DOHH2 (cell line): Measurements from ENCODE around the gene KRT82.

Experiments used
- H3F3A ChIP-seq: fragments of 200-600 bp; sonication (generic), shearing (Covaris generic); 2 replicates; pipeline ENCODE4 v1.6.0; 2016; ENCODE audit warnings: antibody characterized with exemption, mild to moderate bottlenecking; ENCODE audit not compliant: control insufficient read depth, insufficient read depth
- H3K27ac ChIP-seq: fragments of 200-600 bp; sonication (generic); 2 replicates; pipeline ENCODE4 v1.5.1; 2014; ENCODE audit warnings: low read depth, mild to moderate bottlenecking, low read length, moderate library complexity
- H3K27me3 ChIP-seq: fragments of 200-600 bp; sonication (generic); 2 replicates; pipeline ENCODE4 v1.6.1; 2014; ENCODE audit warnings: mild to moderate bottlenecking, low read length, mixed read lengths; ENCODE audit not compliant: control insufficient read depth
- H3K36me3 ChIP-seq: fragments of 200-600 bp; sonication (generic); 2 replicates; pipeline ENCODE4 v1.6.1; 2014; ENCODE audit warnings: mild to moderate bottlenecking, low read length, moderate library complexity, mixed read lengths; ENCODE audit not compliant: control insufficient read depth
- H3K4me1 ChIP-seq: fragments of 200-600 bp; sonication (generic); 2 replicates; pipeline ENCODE4 v1.6.1; 2014; ENCODE audit warnings: mild to moderate bottlenecking, low read length, mixed read lengths; ENCODE audit not compliant: control insufficient read depth
- H3K4me2 ChIP-seq: fragments of 200-600 bp; sonication (generic); 2 replicates; pipeline ENCODE4 v1.6.0; 2014; ENCODE audit warnings: mild to moderate bottlenecking, low read length, moderate library complexity
- H3K4me3 ChIP-seq: fragments of 200-600 bp; sonication (generic); 2 replicates; pipeline ENCODE4 v1.5.1; 2014; ENCODE audit warnings: mild to moderate bottlenecking, low read length, mixed read lengths
- H3K79me2 ChIP-seq: fragments of 200-600 bp; sonication (generic); 2 replicates; pipeline ENCODE4 v1.6.1; 2014; ENCODE audit warnings: mild to moderate bottlenecking, low read length, mixed read lengths; ENCODE audit not compliant: control insufficient read depth
- H3K9me2 ChIP-seq: fragments of 200-600 bp; sonication (generic); replicated peaks from 2 replicates; pipeline ENCODE4 v1.6.1; 2014; ENCODE audit warnings: mild to moderate bottlenecking, low read length, mixed read lengths; ENCODE audit not compliant: control insufficient read depth
- H3K9me3 ChIP-seq: fragments of 200-600 bp; sonication (generic); 2 replicates; pipeline ENCODE4 v1.6.1; 2014; ENCODE audit warnings: antibody characterized with exemption, low read length, mixed read lengths; ENCODE audit not compliant: control insufficient read depth, insufficient read depth
- H4K20me1 ChIP-seq: fragments of 200-600 bp; sonication (generic); 2 replicates; pipeline ENCODE4 v1.6.0; 2014; ENCODE audit warnings: low read depth, mild to moderate bottlenecking, antibody characterized with exemption, low read length, moderate library complexity; ENCODE audit not compliant: control insufficient read depth, insufficient read depth
- CTCF ChIP-seq: fragments of 200-600 bp; sonication (generic); IDR thresholded peaks from one replicate; pipeline ENCODE4 v1.5.1; 2014; ENCODE audit warnings: antibody characterized with exemption, mild to moderate bottlenecking, low read depth, low read length; ENCODE audit not compliant: poor library complexity, severe bottlenecking
- EZH2phosphoT487 ChIP-seq: fragments of 200-600 bp; sonication (generic); IDR thresholded peaks from 2 replicates; pipeline ENCODE4 v1.6.1; 2017; ENCODE audit warnings: borderline replicate concordance, mild to moderate bottlenecking, antibody characterized with exemption, low read length, moderate library complexity, mixed read lengths

KRT82 gene

GRCh38 chr12:52385226-52385702 is 20.9 kb downstream of the KRT82 start, which contains the start of gene KRT84:
KRT84 (minus strand) TSS chr12:52385652; CDS start chr12:52385585, 67 bp downstream.
- Histone ChIP-seq H3K27me3 (peaks cover 25% of the 10 kb centered on the region), H4K20me1 (no peaks in the 10 kb centered on the region), H3K9me3 (no peaks in the 10 kb centered on the region), H3K79me2 (no peaks in the 10 kb centered on the region), H3K4me1 (no peaks in the 10 kb centered on the region), H3K9me2 (no peaks in the 10 kb centered on the region), H3K27ac (no peak within 1 kb of the TSS), H3F3A (no peaks in the 10 kb centered on the region), H3K36me3 (no peaks in the 10 kb centered on the region), H3K4me3 (no peak within 1 kb of the TSS), H3K4me2 (no peak within 1 kb of the TSS)
- TF ChIP-seq EZH2phosphoT487: no peak
- no peak for TF ChIP-seq CTCF

DNA sequence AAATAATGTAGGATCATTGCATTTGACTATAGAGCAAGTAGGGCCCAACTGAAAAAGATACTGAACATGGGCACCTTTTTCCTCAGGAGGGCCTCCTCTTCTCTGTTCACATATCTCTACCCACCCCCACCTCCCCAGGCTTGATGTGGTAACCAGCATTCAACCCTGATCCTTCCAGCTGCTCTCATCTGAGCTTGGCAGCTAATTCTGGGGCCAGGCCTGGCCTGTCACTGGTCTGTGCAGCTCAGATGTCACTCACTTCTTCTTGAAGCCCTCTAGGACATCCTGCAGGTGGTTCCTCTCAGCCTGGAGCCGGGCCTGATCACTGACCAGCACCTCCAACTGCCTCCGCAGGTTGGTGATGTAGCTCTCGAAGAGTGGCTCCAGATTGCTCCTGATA is 22.8 kb downstream of the KRT82 start:
- H3K9me3 ChIP-seq: no peaks in the 10 kb centered on the region
- H3K4me2 ChIP-seq: no peak overlapping the region
- peaks cover 20% of the 10 kb centered on the region for H3K27me3 ChIP-seq
- no peaks in the 10 kb centered on the region for H4K20me1 ChIP-seq
- no peaks in the 10 kb centered on the region for H3F3A ChIP-seq
- no peaks in the 10 kb centered on the region for H3K79me2 ChIP-seq
- no peak overlapping the region for H3K27ac ChIP-seq
- H3K4me1 ChIP-seq: no peaks in the 10 kb centered on the region
- no peaks in the 10 kb centered on the region for H3K9me2 ChIP-seq
- no peak overlapping the region for H3K4me3 ChIP-seq
- TF ChIP-seq CTCF (no peak), EZH2phosphoT487 (no peak)
- no peaks in the 10 kb centered on the region for H3K36me3 ChIP-seq

DNA sequence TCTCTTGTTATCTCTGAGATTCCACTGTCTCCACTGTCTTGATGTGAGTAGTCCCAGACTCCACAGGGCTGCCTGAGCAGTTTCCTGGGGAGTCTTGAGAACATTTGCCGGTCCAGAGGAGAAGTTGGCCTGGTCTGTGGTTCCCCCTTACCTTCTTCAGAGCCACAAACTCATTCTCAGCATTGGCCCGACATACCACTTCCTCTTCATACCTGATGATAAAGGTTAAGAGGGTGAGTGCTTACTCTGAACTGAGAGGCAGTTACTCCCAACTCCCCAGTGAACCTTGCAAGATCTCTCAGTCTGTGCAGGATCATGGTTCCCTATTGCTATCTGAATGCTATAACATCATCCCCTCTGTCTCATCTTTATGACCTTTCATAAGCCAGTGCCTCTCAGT is 23.3 kb downstream of the KRT82 start:
- H3K36me3 ChIP-seq: no peaks in the 10 kb centered on the region
- no peak overlapping the region for H3K27ac ChIP-seq
- no peak overlapping the region for H3K4me3 ChIP-seq
- no peaks in the 10 kb centered on the region for H4K20me1 ChIP-seq
- no peaks in the 10 kb centered on the region for H3K4me1 ChIP-seq
- no peak overlapping the region for H3K4me2 ChIP-seq
- no peaks in the 10 kb centered on the region for H3K9me2 ChIP-seq
- no peaks in the 10 kb centered on the region for H3K79me2 ChIP-seq
- no peaks in the 10 kb centered on the region for H3K9me3 ChIP-seq
- peaks cover 16% of the 10 kb centered on the region for H3K27me3 ChIP-seq
- H3F3A ChIP-seq: no peaks in the 10 kb centered on the region
- TF ChIP-seq EZH2phosphoT487 (no peak), CTCF (no peak)

DNA sequence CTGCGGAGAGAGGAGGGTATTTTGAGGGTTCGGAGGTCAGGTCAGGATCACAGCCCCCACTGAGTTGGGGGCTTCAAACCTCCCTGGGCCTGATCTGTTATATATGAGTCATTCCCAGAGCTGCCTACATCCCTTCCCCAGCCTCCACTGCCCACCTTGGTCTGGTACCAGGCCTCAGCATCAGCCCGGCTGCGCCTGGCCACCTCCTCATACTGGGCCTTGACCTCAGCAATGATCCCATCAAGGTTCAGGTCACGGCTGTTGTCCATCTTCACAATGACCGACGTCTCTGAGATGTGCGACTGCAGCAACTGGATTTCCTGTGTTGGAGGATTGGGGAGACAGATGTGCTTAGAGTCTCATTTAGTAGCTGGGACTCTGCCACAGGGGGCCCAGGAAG is 24.9 kb downstream of the KRT82 start:
- no peaks in the 10 kb centered on the region for H3K9me2 ChIP-seq
- no peak overlapping the region for H3K27ac ChIP-seq
- TF ChIP-seq EZH2phosphoT487: no peak
- TF ChIP-seq CTCF: no peak
- no peaks in the 10 kb centered on the region for H3F3A ChIP-seq
- H3K4me3 ChIP-seq: no peak overlapping the region
- H3K4me2 ChIP-seq: no peak overlapping the region
- peaks cover 15% of the 10 kb centered on the region for H3K27me3 ChIP-seq
- no peaks in the 10 kb centered on the region for H3K9me3 ChIP-seq
- H4K20me1 ChIP-seq: no peaks in the 10 kb centered on the region
- H3K36me3 ChIP-seq: no peaks in the 10 kb centered on the region
- H3K4me1 ChIP-seq: no peaks in the 10 kb centered on the region
- no peaks in the 10 kb centered on the region for H3K79me2 ChIP-seq
